Endodermal cell (in vitro differentiated cells): ENCODE data around the gene FAM237A. TPM values are rescaled to one million over a fixed set of nuclear protein-coding genes. Genes with fewer than 3 reads are reported as not detected.

ENCODE experiments used
- DNase-seq: peaks from one replicate; pipeline ENCODE4 v3.0.0-alpha.2; 2017
- H3K27ac ChIP-seq: 2 replicates; pipeline ENCODE4 v1.5.1; 2013; ENCODE audit warnings: mild to moderate bottlenecking, low read depth, low read length, moderate library complexity
- H3K27me3 ChIP-seq: 2 replicates; pipeline ENCODE4 v1.6.1; 2013; ENCODE audit warnings: mild to moderate bottlenecking, low read length, moderate library complexity; ENCODE audit not compliant: insufficient read depth, control insufficient read depth, poor library complexity, severe bottlenecking
- H3K36me3 ChIP-seq: 2 replicates; pipeline ENCODE4 v1.7.0; 2013; ENCODE audit warnings: mild to moderate bottlenecking, low read length, moderate library complexity; ENCODE audit not compliant: control insufficient read depth, insufficient read depth
- H3K4me1 ChIP-seq: one replicate; pipeline ENCODE4 v1.7.0; 2013; ENCODE audit warnings: low read length; ENCODE audit not compliant: control insufficient read depth, insufficient read depth
- H3K4me3 ChIP-seq: 2 replicates; pipeline ENCODE4 v1.5.1; 2013; ENCODE audit warnings: mild to moderate bottlenecking, low read length, moderate library complexity
- H3K9ac ChIP-seq: 2 replicates; pipeline ENCODE4 v1.6.1; 2013; ENCODE audit warnings: mild to moderate bottlenecking, low read length, moderate library complexity; ENCODE audit not compliant: poor library complexity, severe bottlenecking; ENCODE audit errors: extremely low read depth
- H3K9me3 ChIP-seq: 2 replicates; pipeline ENCODE4 v1.6.1; 2013; ENCODE audit warnings: mild to moderate bottlenecking, low read length, moderate library complexity; ENCODE audit not compliant: control insufficient read depth
- H3K27ac Mint-ChIP-seq: 2 replicates; pipeline ENCODE4 v1.8.0; 2020; ENCODE audit warnings: mixed read lengths
- H3K27me3 Mint-ChIP-seq: 2 replicates; pipeline ENCODE4 v1.8.0; 2021; ENCODE audit warnings: mild to moderate bottlenecking, mixed read lengths; ENCODE audit not compliant: insufficient read depth
- H3K36me3 Mint-ChIP-seq: 2 replicates; pipeline ENCODE4 v1.8.0; 2020; ENCODE audit warnings: low read depth, mixed read lengths
- H3K4me1 Mint-ChIP-seq: 2 replicates; pipeline ENCODE4 v1.8.0; 2020; ENCODE audit warnings: mixed read lengths
- H3K4me3 Mint-ChIP-seq: 2 replicates; pipeline ENCODE4 v1.8.0; 2020; ENCODE audit warnings: mild to moderate bottlenecking, moderate library complexity, mixed read lengths
- H3K9me3 Mint-ChIP-seq: 2 replicates; pipeline ENCODE4 v1.8.0; 2020; ENCODE audit warnings: mild to moderate bottlenecking, mixed read lengths
- CTCF ChIP-seq: fragments of 200-600 bp; sonication (generic); conservative IDR thresholded peaks from 2 replicates; pipeline ENCODE4 v1.5.0; 2021; ENCODE audit warnings: antibody characterized with exemption, mild to moderate bottlenecking
- WGBS, 2 experiments: methylation state at CpG; one replicate each; pipeline versions ENCODE4 v1.1.5 to v1.1.7; 2013; ENCODE audit warnings: missing lambda C conversion rate in 2 of 2, mixed read lengths in 1 of 2; ENCODE audit not compliant: insufficient coverage in 1 of 2, insufficient read length in 1 of 2; 5-methylcytosine and 5-hydroxymethylcytosine counted together
- total RNA-seq, 2 donors: library from RNA; stranded (reverse); fragmentation: NEBNext Ultra II Directional in 1 of 2; extraction: Animal tissue kit (Norgen Biotek cat#: 25700) in 1 of 2; gene quantifications; 2 replicates in 1 of 2; 3 replicates in 1 of 2; pipeline ENCODE4 v1.2.1, GENCODE V29; 2021

FAM237A gene
- total RNA-seq, 2 donors from 2014 or later = not detected

DNA sequence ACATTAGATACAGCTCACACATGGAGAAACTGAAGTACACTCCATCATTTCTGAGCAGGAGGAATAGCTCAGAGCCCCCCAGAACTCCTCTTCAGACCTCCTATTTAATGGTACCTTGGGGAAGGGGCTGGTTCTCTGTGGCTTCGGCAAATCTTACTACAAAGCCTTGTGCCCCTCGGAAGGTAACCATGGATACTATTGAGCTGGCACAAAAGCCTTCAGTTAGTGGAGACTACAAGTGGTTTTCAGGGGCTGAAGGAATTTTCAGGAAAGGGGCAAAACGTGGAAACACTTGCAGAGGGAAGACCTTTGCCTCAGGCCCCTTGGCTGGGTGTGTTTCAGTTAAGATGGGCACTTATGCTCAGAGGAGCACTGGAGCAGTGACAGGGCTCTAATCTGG is 1.1 kb upstream of the FAM237A start:
- H3K27ac Mint-ChIP-seq = no peak overlapping the region
- H3K9me3 ChIP-seq = no peaks in the 10 kb centered on the region
- H3K4me3 ChIP-seq = peak overlapping the region; percentile 82
- no peak for TF ChIP-seq CTCF
- no peak overlapping the region for H3K27ac ChIP-seq
- peaks cover 3% of the 10 kb centered on the region for H3K4me1 ChIP-seq
- 40 to 60% methylated on average over 3 of the region's 3 CpGs for WGBS, 2 experiments
- H3K4me1 Mint-ChIP-seq = peaks cover 10% of the 10 kb centered on the region
- H3K27me3 Mint-ChIP-seq = peaks cover 20% of the 10 kb centered on the region
- H3K27me3 ChIP-seq = peaks cover 80% of the 10 kb centered on the region
- DNase-seq = no peak
- no peak overlapping the region for H3K4me3 Mint-ChIP-seq
- H3K9me3 Mint-ChIP-seq = no peaks in the 10 kb centered on the region
- H3K9ac ChIP-seq = no peak overlapping the region
- no peaks in the 10 kb centered on the region for H3K36me3 ChIP-seq
- H3K36me3 Mint-ChIP-seq = no peaks in the 10 kb centered on the region

DNA sequence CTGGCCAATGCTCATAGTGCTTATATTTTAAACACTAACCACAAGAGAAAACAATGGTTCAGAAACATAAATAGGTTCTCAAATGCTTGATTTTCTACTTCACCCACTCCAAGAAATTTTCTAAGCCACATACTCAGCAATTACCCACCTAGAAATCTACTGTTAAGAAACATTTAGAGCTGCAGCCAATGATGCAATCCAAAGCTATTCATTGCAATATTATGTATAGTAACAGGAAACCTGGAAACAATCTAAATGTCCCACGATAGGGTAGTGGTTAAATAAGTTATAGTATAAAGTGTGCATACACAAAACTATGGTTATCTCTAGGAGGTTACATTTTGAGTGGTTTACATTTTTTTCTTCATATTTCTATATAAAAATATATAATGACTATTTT is 5.7 kb downstream of the FAM237A start:
- Mint-ChIP-seq H3K27me3 (peaks cover 27% of the 10 kb centered on the region), H3K4me1 (no peaks in the 10 kb centered on the region), H3K36me3 (no peaks in the 10 kb centered on the region), H3K9me3 (no peaks in the 10 kb centered on the region), H3K4me3 (no peak overlapping the region), H3K27ac (no peak overlapping the region)
- TF ChIP-seq CTCF = no peak
- H3K4me3 ChIP-seq = no peak overlapping the region
- H3K27ac ChIP-seq = no peak overlapping the region
- no peaks in the 10 kb centered on the region for H3K9me3 ChIP-seq
- DNase-seq = no peak
- peaks cover 26% of the 10 kb centered on the region for H3K27me3 ChIP-seq
- no peaks in the 10 kb centered on the region for H3K4me1 ChIP-seq
- 83% methylated on average over 1 of the region's 1 CpG; no CpG with 5 or more reads in 1 of the 2 experiments for WGBS, 2 experiments
- H3K36me3 ChIP-seq = no peaks in the 10 kb centered on the region
- no peak overlapping the region for H3K9ac ChIP-seq

DNA sequence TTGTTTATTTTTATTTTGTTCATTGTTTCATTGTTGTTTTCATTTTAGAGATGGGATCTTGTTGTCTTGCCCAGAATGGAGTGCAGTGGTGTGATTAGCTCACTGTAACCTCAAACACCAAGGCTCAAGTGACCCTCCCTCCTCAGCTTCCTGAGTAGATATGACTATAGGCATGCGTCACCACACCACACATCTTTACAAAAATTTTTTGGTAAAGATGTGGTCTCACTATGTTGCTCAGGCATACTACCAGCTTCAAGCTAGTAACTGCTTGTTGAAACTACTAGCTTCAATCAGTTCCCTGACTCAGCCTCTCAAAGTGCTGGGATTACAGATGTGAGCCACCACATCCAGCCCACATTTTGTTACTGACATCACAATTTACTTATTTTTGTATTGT is 14.8 kb downstream of the FAM237A start:
- H3K9ac ChIP-seq = no peak overlapping the region
- TF ChIP-seq CTCF = no peak
- no peaks in the 10 kb centered on the region for H3K36me3 ChIP-seq
- Mint-ChIP-seq H3K9me3 (no peaks in the 10 kb centered on the region), H3K4me1 (no peaks in the 10 kb centered on the region), H3K4me3 (no peak overlapping the region), H3K27me3 (peaks cover 11% of the 10 kb centered on the region), H3K27ac (no peak overlapping the region), H3K36me3 (no peaks in the 10 kb centered on the region)
- H3K27me3 ChIP-seq = no peaks in the 10 kb centered on the region
- no peaks in the 10 kb centered on the region for H3K9me3 ChIP-seq
- H3K4me3 ChIP-seq = no peak overlapping the region
- H3K4me1 ChIP-seq = peaks cover 2% of the 10 kb centered on the region
- H3K27ac ChIP-seq = no peak overlapping the region
- DNase-seq = no peak
- WGBS, 2 experiments = 86% methylated on average over 1 of the region's 1 CpG; no CpG with 5 or more reads in 1 of the 2 experiments
